Hepatocyte (in vitro differentiated cells): ENCODE measurements around the gene HJURP.

Source experiments
- CTCF ChIP-seq: fragments of 200-600 bp; sonication (generic); IDR thresholded peaks from 2 replicates; pipeline ENCODE4 v1.5.1; 2016; ENCODE audit warnings: antibody characterized with exemption, mild to moderate bottlenecking; ENCODE audit not compliant: poor library complexity
- EZH2 ChIP-seq: fragments of 200-600 bp; sonication (generic); IDR thresholded peaks from 2 replicates; pipeline ENCODE4 v1.6.1; 2016; ENCODE audit warnings: antibody characterized with exemption, mild to moderate bottlenecking, borderline replicate concordance

GRCh38 chr2:233835230-233836186, 18.8 kb downstream of the HJURP start:
- TF ChIP-seq CTCF, result no peak
- no peak for TF ChIP-seq EZH2
